Stimulated activated CD8-positive, alpha-beta memory T cell treated with anti-CD3 and anti-CD28 coated beads, Interleukin-4, amount 100 ng/mL, for 48 hours (primary cell): ENCODE measurements around the gene WNT7A.

Experiments used
- DNase-seq: peaks from one replicate; pipeline ENCODE4 v3.0.0-alpha.2; 2020

WNT7A gene

DNA sequence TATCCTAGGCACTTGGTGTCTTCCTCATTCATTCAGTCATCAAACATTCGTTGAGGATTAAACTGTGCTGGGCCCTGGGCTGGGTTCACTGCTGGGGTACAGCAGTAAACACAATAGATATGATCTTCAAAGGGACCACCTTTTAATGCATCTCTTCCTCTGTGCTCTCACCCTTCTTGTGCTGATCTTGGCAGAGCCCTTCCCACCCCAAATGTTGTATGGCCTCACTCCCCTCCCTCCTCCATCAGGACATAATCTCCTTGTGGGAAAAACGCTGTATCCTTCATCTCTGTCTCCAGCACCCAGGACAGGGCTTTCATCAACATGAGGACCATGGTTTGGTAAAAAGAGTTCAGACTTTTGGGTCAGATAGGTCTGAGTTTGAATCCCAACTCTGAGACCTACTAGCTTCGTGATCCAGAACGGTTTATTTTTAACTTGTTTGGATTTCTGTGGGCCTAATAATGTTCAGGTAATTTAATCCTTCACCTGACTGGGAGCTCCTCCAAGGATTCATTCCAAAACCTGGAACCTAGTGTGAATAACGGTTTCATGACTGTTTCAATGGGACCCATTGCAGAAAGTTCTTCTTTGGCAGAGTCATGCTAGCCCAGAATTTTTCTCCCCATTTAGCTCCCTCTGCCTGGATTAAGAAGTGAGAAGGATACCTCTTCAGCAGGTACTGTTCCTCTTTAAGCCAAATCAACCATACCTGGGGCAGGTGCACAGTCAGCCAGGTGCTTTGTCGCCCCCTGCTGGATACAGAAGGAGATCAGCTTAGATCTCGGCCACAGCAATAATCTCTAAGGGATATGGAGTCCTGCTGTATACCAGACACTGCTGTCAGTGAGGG lies 5.2 kb upstream of the WNT7A start:
- DNase-seq = peak; percentile 79

DNA sequence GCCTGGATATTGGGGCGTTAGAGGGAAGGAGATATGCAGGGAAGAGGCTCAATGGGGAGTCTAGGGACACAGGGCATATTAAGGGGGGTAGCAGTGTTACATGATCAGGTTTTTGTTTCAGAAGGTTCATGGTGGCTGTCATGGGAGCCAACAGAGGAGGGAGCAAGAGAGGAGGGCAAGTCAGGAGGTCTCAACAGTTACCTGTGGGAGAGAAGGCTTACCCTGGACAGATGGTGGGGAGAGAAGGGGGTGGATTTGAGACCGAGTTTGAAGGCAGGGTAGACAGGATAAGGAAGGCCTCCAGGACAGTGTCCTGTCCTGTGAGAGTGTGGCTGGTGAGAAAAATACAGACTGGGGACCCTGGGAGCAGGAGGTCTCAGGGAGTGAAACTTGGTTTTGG lies 3.8 kb upstream of the WNT7A start:
- DNase-seq = no peak

DNA sequence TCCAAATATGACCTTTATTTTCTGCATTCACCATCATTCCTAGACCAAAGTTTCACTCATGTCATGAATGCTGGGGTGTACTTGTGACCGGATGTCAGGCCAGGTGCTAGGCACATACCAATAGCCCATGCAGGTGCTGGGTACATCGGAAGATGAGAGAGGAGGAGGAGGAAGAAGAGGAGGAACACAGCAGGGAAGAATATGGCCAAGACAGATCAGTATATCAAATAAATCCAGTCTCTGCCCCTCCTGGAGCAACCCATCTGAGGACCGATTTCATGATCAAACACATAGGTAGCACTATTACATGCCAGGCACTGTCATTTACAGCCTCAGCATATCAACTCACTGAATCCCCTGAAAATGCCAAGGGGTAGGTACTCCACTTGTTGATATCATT lies 3.0 kb upstream of the WNT7A start:
- DNase-seq = no peak

DNA sequence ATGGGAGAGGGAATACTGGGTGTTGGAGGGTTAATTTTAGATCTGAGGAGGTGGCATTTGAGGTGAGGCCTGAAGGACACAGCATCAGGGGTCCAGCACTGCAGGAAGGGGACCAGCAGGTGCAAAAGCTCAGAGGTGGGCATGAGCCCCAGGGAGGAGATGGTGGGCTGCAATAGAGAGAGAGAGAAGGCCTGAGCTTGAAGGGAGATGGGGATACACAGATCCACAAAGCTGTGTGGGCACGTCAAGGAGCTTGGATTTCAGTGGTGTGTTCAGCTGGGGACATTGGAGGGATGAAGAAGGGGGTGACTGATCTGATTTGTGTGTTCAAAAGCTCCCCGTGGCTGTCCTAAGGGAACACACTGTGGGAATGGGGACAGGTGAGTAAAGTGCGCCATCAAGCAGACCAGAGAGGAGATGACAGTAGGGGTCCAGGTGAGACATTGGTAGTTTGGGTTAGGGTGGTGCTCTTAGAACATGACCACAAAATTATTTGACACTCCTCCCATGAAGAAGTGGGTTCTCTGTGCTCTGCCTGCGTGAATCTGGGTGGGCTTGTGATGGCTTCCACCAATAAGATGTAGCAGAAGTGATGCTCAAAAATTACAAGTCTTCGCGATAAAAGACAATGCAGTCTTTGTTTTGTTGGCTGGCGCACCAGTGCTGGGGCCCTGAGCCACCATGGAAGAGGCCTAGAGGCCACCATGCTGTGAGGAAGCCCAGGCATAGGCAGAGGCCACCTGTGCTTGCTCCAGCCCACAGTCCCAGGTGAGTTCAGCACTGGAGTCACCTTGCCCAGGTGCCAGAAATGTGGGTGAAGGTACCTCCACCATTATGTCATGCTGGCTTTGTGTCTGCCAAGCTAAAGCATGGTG lies 1.9 kb upstream of the WNT7A start:
- peak; percentile 16 for DNase-seq

DNA sequence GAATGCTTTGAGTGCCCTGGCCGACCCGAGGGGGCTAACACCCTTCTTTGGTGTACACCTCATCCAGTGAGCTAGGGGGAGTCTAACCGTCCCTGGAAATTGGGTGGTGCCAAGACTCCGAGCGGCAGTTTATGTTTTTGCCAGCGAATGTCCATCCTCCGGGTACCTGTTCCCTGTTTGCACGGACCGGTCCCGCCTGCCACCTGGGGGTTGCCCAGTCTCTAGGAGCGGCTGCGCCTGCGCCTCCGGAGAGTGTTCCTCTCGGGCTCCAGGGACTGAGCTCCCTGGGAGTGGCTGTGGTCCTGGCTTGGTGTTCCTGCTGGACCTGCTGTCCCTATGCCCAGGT lies 913 bp upstream of the WNT7A start:
- DNase-seq = no peak

DNA sequence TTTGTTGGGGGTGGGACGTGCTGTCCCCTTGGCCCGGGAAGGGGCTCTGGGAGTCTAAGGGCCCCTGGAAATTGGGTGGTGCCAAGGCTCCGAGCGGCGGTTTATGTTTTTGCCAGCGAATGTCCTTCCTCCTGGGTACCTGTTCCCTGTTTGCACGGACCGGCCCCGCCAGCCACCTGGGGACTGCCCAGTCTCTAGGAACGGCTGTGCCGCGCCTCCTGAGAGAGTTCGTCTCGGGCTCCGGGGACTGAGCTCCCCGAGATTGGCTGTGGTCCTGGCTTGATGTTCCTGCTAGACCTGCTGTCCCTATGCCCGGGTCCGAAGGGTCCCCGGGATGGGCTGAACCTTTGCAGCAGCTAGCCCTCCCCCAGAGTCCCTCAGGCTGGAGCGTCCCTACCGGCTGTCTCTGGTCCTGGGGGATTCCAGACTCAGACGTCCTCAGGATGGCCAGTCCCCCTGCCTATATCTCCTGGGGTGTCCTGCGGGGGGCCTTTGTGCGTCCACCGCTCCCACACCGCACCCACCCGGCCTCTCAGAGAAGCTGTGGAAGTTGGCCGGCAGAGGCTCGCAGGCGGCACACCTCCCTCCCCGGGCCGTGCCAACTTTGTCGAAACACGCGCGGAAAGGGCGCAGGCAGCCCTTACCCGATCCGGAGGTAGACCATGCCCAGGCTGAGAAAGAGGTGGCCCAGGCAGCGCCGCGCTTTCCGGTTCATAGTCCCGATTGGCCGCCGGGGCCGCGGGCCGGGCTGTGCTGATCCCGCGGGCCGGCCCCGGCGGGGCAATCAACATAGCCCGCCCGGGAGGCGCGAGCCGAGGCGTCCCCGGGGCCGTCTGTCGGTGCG lies 547 bp downstream of the WNT7A start:
- peak; percentile 40 for DNase-seq

DNA sequence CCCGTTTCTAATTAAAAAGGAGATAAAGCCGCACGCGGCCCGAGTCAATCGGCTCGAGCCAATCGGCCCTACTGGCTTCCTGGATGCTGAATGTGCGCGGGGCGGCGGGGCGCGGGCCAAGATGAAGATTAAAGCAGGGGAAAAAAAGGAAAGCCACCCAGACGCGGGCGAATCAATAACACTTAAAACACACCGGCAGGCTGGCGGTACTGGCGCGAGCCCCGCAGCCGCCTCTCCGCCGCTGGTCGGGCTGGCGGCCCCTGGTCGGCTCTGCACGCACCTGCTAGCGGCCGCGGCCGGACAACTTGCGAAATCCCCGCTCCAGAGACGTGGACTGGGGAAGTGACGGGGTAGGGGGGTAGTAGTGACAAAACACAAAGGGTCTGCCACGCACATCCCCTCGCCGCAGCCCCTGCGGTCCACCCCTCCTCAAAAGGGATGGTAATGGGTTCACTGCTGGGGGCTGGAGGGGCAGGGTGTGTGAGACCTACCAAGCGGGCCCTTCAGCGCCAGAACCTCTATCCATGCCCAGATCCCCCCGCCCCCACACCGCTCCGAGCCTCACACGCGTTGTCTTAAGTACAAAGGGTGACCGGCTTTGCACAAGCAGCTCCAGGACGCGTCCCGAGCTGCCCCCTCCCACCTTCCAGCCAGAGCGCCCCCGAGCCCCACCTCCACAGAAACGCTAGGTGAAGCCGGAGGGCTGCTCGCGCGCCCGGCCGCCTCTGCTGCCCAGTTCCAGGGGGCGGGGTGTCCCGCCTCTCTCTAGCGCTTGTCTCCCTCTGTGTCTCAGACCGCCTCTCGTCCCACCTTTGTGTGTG lies 1.4 kb downstream of the WNT7A start:
- peak; percentile 33 for DNase-seq

DNA sequence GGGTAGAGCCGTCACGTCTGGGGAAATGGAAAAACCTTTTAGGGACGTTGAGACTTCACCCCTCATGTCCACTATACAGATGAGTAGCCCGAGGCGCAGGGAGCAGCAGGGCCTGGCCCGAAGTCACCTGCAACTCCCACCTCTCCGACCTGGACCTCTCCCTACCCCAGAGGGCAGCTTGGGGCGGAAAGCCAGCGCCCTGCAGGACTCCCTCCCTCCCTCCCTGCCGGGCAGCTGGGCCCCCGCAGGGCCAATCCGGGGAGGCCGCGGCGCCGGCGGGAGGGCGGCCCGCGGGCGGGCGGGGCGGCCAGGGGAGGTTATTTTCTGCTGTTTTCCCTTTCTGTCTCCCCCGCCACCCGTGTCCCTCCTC lies 2.0 kb downstream of the WNT7A start:
- no peak for DNase-seq

DNA sequence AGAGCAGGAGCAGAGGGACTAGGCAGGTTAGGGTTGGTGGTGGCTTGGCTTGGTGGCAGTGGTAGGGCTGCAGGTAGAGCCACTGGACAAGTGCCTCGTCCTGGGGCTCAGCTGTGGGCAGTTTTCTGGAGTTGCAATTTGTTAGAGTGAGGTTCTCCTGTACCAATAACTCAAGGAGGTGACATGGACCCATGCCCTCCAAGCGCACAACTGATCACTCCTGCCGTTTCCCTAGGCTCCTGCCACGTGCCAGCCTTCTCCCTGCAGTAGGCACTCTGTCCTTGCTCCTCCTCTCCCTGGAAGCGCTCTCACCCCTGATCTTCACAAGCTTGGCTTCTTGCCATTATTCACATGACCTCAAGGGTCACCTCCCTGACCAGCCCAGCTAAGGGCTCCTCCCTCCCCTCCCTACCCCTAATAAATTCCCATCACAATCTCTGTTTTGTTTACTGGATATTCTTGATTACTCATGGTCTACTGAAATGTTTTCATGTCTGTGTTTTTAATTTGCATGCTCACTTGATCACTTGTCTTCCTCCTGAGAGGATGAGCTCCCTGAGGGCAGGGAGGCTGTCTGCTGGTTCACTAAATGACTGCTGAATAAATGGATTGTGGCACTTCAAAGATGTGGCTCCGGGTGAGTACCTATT lies 3.3 kb downstream of the WNT7A start:
- no peak for DNase-seq

DNA sequence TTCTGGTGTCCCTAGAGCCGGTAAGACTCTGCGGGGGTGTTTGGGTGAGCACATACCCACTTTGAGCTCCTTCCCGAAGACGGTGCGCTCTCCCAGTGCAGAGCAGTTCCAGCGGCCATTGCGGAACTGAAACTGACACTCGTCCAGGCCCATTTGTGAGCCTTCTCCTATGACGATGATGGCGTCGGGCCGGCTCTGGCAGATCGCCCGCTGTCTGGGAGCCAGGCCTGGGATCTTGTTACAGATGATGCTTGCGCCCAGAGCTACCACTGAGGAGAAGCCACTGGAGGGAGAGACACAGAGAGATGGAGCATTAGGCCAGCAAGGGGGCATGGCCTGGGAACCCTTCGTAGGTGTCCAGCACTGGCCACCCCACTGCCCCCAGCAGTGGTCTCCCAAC lies 5.0 kb downstream of the WNT7A start:
- DNase-seq = no peak

DNA sequence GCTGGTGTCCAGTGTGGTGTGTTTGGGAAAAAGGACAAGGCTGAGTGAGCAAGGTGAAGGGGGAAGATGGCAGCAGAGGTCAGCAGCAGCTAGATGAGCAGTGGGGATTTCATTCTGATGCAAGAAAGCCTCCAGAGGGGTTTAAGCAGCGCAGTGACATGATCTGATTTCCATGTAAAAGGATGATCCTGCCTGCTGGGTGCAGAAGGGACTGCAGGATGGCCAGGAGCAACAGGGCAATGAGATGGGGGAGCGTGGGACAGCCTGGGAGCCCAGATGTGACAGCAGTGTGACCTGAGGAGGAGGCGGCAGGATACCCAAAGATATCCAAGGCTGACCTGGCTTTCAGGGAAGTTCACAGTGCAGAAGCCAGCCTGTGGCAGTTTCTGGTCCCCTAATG lies 6.1 kb downstream of the WNT7A start:
- no peak for DNase-seq

DNA sequence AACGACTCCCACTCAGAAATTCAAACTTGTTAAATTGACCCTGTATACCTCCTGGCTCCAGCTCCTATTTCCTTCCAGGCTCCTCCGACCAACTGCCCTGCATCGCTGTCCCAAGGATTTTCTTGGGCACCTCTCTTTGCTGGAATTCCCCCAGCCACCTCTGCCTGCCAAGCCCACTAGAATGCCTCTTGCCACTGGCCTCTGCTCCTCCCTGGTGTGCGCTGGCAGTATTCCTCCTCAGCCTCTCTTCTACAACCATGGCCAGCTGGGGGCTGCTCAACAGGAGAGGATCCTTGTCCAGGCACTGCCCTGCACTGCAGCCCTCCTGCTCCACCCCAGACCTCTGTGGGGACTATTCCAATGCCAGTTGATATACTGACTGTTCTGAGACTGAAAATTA lies 7.4 kb downstream of the WNT7A start:
- no peak for DNase-seq

DNA sequence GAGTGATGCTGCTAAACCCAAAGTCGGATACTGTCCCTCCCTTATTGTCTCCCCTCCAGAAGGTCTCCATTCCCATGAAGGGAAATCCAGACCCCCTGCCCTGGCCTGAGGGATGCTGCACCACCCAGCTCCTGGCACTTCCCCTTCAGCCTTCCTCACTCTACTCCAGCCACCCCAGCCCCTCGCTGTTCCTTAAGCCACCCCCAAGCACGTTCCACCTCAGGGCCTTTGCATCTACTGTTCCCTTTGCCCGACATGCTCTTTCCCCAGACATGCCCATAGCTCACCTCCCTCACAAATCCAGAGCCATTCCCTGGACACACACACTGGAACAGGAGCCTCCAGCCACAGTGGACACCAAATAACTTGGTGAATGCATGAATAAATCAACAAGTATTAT lies 8.1 kb downstream of the WNT7A start:
- DNase-seq = no peak

DNA sequence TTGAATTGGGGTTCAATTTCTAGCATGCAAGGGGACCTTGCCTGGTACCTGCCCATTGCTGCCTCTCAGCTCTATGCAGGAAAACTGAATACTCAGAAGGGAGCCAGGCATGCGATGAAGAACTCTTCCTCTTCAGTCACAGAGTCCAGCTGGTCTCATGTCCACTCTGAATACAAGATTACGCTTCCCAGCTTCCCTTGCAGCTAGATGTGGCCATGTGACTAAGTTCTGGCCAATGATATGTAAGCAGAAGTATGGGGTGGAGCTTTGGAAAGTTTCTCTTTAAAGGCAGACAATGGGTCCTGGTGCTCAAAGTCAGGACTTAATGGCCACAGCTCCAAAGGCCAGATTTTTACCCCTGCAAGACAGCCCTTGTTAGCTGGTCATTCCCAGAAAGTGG lies 9.0 kb downstream of the WNT7A start:
- DNase-seq = no peak

DNA sequence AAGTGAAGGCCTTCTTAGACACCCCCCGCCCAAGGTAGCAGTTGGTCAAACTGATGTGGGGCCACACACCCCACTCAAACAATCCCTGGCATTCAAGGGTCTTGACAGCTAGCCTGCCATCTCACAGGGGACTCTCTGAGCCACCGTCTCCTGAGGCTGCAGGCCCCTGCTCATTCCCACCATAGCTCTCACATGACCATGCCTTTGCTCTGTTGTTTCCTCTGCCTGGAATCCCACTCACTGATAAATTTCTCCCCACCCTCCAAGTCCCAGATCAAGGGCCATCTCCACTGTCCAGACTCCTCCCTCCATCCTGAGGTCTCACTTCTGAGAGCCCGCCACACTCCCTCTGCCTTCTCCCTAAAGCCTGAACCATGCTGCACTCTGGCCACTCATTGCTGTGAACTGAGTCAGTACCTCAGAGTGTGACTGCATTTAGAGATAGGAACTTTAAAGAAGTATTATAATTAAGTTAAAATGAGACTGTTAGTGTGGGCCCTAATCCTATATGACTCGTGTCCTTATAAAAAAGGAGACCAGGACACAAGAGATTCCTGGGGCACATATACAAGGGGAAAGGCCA lies 10.0 kb downstream of the WNT7A start:
- no peak for DNase-seq

DNA sequence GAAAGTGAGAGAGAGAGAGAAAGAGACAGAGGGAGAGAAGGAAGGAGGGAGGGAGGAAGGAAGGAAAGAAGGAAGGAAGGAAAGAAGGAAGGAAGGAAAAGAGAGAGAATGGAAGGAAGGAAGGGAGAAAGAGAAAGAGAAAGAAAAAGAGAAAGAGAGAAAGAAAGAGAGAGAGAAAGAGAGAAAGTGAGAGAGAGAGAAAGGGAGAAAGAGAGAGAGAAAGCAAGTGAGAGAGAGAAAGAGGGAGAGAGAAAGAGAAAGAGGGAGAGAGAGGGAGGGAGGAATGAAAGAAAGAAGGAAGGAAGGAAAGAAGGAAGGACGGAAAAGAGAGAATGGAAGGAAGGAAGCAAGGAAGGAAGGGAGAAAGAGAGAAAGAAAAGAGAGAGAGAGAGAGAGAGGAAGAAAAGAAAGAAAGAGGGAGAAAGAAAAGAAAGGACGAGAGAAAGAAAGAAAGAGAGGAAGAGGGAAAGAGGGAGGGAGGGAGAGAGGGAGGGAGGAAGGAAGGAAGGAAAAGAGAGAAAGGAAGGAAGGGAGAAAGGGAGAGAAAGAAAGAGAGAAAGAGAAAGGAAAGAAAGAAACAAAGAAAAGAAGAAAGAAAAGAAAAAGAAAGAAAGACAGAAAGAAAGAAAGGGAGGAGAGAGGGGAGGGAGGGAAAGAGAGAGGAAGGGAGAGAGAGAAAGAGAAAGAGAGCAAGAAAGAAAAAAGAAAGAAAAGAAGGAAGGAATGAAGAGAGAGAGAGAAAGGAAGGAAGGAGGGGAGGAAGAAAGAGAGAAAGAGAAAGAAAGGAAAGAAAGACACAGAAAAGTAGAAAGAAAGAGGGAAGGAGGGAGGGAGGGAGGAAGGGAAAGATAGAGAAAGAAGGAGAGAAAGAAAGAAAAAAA lies 10.8 kb downstream of the WNT7A start:
- DNase-seq = no peak

DNA sequence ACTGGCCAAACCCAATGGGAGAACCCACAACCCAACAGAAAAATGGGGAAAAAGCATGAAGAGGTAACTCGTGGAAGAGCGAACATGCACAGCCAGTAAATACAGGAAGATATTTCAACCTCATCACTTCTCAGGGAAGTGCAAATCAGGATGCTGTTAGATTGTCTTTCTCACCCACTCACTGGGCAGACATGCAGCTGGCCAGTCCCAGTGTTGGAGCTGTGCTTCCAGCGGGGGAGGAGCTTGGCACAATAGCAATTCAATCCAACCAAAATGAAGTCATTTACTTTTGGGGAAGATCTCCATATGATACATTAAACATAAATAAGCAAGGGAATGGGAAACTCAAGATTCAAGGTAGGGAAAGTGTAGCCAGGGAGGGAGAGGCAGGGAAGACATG lies 12.1 kb downstream of the WNT7A start:
- no peak for DNase-seq

DNA sequence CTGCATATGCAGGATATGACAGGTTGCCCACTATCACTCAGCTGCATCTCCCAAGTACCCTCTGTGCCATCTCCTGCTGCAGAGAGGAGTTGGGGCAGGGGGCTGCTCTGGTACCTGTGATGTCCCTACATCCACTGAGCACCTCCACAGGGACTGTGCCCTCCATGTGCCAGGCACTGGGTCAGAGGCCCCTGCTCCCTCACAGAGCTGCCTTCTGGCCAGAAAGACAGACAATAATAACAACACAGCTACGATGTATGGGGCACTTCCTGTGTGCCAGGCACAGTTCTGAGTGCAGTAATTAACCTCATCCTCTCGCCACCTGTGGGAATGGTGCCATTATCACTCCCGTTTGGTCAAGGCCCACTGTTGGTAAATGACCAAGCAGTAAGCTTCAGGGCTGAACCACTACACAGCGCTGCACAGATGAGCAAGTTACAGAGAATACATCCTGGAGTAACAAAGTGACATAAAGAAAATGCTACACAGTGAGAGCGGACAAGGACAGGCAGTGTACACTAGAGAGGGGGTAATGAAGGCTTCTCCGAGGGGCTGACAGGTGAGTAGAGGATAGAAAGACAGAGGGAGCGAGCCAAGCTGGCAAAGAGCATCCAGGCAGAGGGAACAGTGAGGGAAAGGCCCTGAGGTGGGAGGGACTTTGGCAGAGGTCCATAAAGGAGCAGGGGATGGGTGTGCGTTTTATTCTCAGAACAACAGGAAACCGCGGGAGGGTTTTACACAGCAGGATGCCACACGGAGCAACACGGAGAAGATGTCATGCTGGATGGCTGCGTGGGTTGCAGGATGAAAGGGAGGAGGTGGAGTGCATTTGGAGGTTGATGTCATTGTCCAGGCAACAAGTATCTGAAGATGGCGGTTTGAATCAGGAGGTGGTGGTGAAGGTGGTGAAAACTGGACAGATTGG lies 13.6 kb downstream of the WNT7A start:
- peak; percentile 57 for DNase-seq

DNA sequence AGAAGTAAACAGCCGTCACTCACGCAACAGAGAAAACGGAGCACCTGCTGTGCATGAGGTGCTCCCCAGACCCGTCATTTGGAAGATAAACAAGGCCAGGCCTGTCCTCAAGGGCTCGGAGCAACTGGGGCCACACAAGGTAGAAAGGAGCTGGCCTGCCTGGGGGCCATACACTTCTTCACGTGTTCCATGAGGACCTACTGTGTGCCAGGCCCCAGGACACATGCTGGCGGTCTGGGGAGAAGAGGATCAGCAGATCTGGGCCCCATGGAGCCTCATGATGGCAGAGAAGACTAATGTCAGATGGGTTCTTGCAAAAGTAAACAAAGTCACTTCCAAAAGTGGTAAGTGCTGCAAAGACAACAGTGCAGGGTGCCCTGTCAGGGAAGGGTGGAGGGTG lies 14.3 kb downstream of the WNT7A start:
- DNase-seq = no peak
